Left lung (tissue), 10 donors: Measurements from ENCODE around the gene YBX3. TPM values are rescaled to one million over a fixed set of nuclear protein-coding genes. Genes with fewer than 3 reads are reported as not detected.

Experiments
- ATAC-seq: fragments of 200-7000 bp; cut with Tn5 transposase; one replicate; pipeline ENCODE4 v1.9.1; 2020; ENCODE audit warnings: moderate library complexity
- DNase-seq, 4 donors: peaks; one replicate each; pipeline ENCODE4 v3.0.0-alpha.2; 2013 to 2020
- H3K27ac ChIP-seq, 2 donors: fragments of 200-600 bp; sonication (generic) in 1 of 2; one replicate each; pipeline versions ENCODE4 v1.5.0 to v1.8.0; 2020 to 2021
- H3K27me3 ChIP-seq, 2 donors: fragments of 200-600 bp; sonication (generic) in 1 of 2; one replicate each; pipeline versions ENCODE4 v1.5.0 to v1.8.0; 2020 to 2021
- H3K36me3 ChIP-seq, 2 donors: fragments of 200-600 bp; sonication (generic) in 1 of 2; one replicate each; pipeline versions ENCODE4 v1.5.0 to v1.8.0; 2020 to 2021
- H3K4me1 ChIP-seq, 2 donors: fragments of 200-600 bp; one replicate each; pipeline ENCODE4 v1.8.0; 2021
- H3K4me3 ChIP-seq, 2 donors: fragments of 200-600 bp; sonication (generic) in 1 of 2; one replicate each; pipeline versions ENCODE4 v1.5.0 to v1.8.0; 2020 to 2021; ENCODE audit warnings: mild to moderate bottlenecking in 1 of 2
- H3K9me3 ChIP-seq, 2 donors: fragments of 200-600 bp; sonication (generic) in 1 of 2; one replicate each; pipeline versions ENCODE4 v1.5.0 to v1.8.0; 2020 to 2021
- CTCF ChIP-seq, 2 donors: fragments of 200-600 bp; sonication (generic) in 1 of 2; IDR thresholded peaks; one replicate each; pipeline versions ENCODE4 v1.5.0 to v1.8.0; 2021; ENCODE audit warnings: antibody characterized with exemption in 2 of 2
- intact Hi-C, 2 donors: fragments of 100-400 bp; cut with DNase I; formaldehyde crosslinking; loops; one replicate each; pipeline versions ENCODE4 v1.11.2 to v1.14.2; 2022
- polyA plus RNA-seq, 6 donors: library from polyadenylated mRNA; unstranded; fragments of 120-200 nt; gene quantifications; one replicate each; pipeline ENCODE4 v1.2.1, GENCODE V29; 2013; ENCODE audit not compliant: insufficient read length in 6 of 6
- total RNA-seq, 2 donors: library from RNA; stranded (reverse); fragmentation: NEBNext Ultra II Directional; extraction: Animal tissue kit (Norgen Biotek cat#: 25700); gene quantifications; one replicate each; pipeline ENCODE4 v1.2.1, GENCODE V29; 2021
- donor health status: DM: no; HTN: yes; CAD: no.
- donor health status: DM: no; HTN: no; CAD: no.

YBX3 gene
- total and polyA plus RNA-seq, 8 donors: 145 to 285 (median 157) TPM

GRCh38 chr12:10741845-10742244 lies 18.7 kb upstream of the YBX3 start:
- Histone ChIP-seq H3K27ac (no peak overlapping the region), H3K9me3 (no peaks in the 10 kb centered on the region), H3K4me3 (no peak overlapping the region), H3K27me3 (no peaks in the 10 kb centered on the region), H3K4me1 (peaks cover 0 to 4% of the 10 kb centered on the region in 2 donors), H3K36me3 (no peaks in the 10 kb centered on the region)
- intact Hi-C loops: no loop called here
- DNase-seq (no peak), ATAC-seq (no peak)
- TF ChIP-seq CTCF (IDR thresholded peaks at IDR 0.05): no peak

- Histone ChIP-seq H3K36me3 (no peaks in the 10 kb centered on the region), H3K27ac (no peak overlapping the region), H3K27me3 (no peaks in the 10 kb centered on the region), H3K4me1 (peaks cover 0 to 4% of the 10 kb centered on the region in 2 donors), H3K9me3 (no peaks in the 10 kb centered on the region), H3K4me3 (no peak overlapping the region)
- ATAC-seq: peak; percentile 74
- DNase-seq: no peak
- intact Hi-C loops: no loop called here
- no peak for TF ChIP-seq CTCF (IDR thresholded peaks at IDR 0.05)
These were observed 17.1 kb upstream of the YBX3 start for GRCh38 chr12:10740182-10740581.

- Histone ChIP-seq H3K27ac (no peak overlapping the region), H3K36me3 (no peaks in the 10 kb centered on the region), H3K4me3 (no peak overlapping the region), H3K9me3 (no peaks in the 10 kb centered on the region), H3K4me1 (peaks cover 0 to 4% of the 10 kb centered on the region in 2 donors), H3K27me3 (no peaks in the 10 kb centered on the region)
- intact Hi-C loops: no loop called here
- no peak for TF ChIP-seq CTCF (IDR thresholded peaks at IDR 0.05)
- DNase-seq (no peak), ATAC-seq (peak; percentile 87)
These were observed 16.3 kb upstream of the YBX3 start for GRCh38 chr12:10739157-10740118.

GRCh38 chr12:10737249-10737648 lies 14.1 kb upstream of the YBX3 start:
- ATAC-seq: no peak
- no peak for TF ChIP-seq CTCF (IDR thresholded peaks at IDR 0.05)
- intact Hi-C loops: no loop called here
- DNase-seq: no peak
- H3K4me3 ChIP-seq: no peak overlapping the region
- H3K36me3 ChIP-seq: no peaks in the 10 kb centered on the region
- no peaks in the 10 kb centered on the region for H3K27me3 ChIP-seq
- H3K9me3 ChIP-seq: no peaks in the 10 kb centered on the region
- no peak overlapping the region for H3K27ac ChIP-seq
- peaks cover 0 to 4% of the 10 kb centered on the region in 2 donors for H3K4me1 ChIP-seq

- no peaks in the 10 kb centered on the region for H3K27me3 ChIP-seq
- DNase-seq: no peak
- ATAC-seq: no peak
- H3K4me3 ChIP-seq: no peak overlapping the region
- intact Hi-C loops: no loop called here
- H3K27ac ChIP-seq: no peak overlapping the region
- H3K4me1 ChIP-seq: no peaks in the 10 kb centered on the region
- TF ChIP-seq CTCF (IDR thresholded peaks at IDR 0.05): no peak
- no peaks in the 10 kb centered on the region for H3K36me3 ChIP-seq
- no peaks in the 10 kb centered on the region for H3K9me3 ChIP-seq
These were observed 13.3 kb upstream of the YBX3 start for GRCh38 chr12:10736463-10736862.
